ENCODE results near the gene LDB3.

DNA sequence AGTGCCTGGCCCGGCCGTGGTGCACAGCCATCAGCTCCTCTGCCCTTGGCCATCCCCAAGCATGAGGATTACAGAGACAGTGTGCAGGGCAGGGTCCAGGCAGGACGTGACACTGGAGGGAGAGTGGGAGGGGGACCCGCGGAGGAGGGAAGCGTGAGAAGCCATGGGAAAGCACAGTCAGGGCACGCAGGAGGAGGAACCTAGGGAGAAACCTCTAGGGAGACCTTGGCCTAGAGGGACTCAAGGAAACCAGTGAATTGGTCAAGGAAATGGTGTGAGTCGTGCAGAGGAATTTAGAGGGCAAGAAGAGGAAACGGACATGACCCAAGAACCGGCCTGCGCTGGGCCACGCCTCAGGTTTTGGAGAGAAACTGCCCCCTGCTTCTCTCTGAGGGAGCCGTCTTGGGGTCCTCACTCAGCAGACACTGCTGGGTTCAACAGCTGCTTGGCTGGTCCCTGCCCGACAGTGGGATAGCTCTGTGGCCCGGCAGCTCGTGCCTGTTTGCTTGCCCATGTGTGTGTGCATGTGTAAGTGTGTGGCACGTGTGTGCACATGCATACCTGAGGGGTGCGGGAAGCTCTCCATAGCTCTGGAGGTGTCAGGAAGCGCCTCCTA lies 10.8 kb upstream of the LDB3 start:
- no peak for TF ChIP-seq CTCF (IDR thresholded peaks at IDR 0.05)
- TF ChIP-seq POLR2A (IDR thresholded peaks at IDR 0.05), result no peak
